Skeletal muscle tissue (tissue), 4 donors: Measurements from ENCODE around the gene TRMT44. TPM values are rescaled to one million over a fixed set of nuclear protein-coding genes. Genes with fewer than 3 reads are reported as not detected.

Source experiments
- H3K27ac ChIP-seq: one replicate; pipeline ENCODE4 v1.7.0; 2013; ENCODE audit warnings: mild to moderate bottlenecking, low read depth, low read length, inconsistent platforms
- H3K27me3 ChIP-seq, 3 donors: one replicate each; pipeline ENCODE4 v1.7.0; 2013; ENCODE audit warnings: low read length in 3 of 3; ENCODE audit not compliant: control insufficient read depth in 3 of 3, insufficient read depth in 3 of 3
- H3K36me3 ChIP-seq, 3 donors: one replicate each; pipeline ENCODE4 v1.7.0; 2013; ENCODE audit warnings: low read length in 3 of 3; ENCODE audit not compliant: control insufficient read depth in 3 of 3, insufficient read depth in 3 of 3
- H3K4me1 ChIP-seq, 3 donors: one replicate each; pipeline ENCODE4 v1.7.0; 2013; ENCODE audit warnings: low read length in 3 of 3, mild to moderate bottlenecking in 3 of 3; ENCODE audit not compliant: control insufficient read depth in 3 of 3, insufficient read depth in 3 of 3
- H3K4me3 ChIP-seq, 3 donors: one replicate each; pipeline ENCODE4 v1.7.0; 2013; ENCODE audit warnings: low read length in 3 of 3
- H3K9ac ChIP-seq, 3 donors: one replicate each; pipeline ENCODE4 v1.7.0; 2013; ENCODE audit warnings: low read length in 3 of 3, mild to moderate bottlenecking in 3 of 3, moderate library complexity in 2 of 3, low read depth in 1 of 3
- H3K9me3 ChIP-seq, 3 donors: one replicate each; pipeline ENCODE4 v1.7.0; 2013; ENCODE audit warnings: low read length in 3 of 3; ENCODE audit not compliant: control insufficient read depth in 3 of 3
- total RNA-seq: library from RNA; depleted of rRNA; stranded (reverse); fragments of >200 nt; gene quantifications from one replicate; pipeline ENCODE4 v1.2.3, GENCODE V29; 2014
- donor health status: Osteomylitis.

The TRMT44 gene
- total RNA-seq, 1 donor from 2014 or later, result 11.0 TPM

GRCh38 chr4:8431553-8431952, 9.0 kb upstream of the TRMT44 start:
- Histone ChIP-seq H3K4me3 (no peak overlapping the region), H3K27ac (no peak overlapping the region), H3K4me1 (peaks cover 26 to 27% (median 26%) of the 10 kb centered on the region in 3 donors), H3K27me3 (no peaks in the 10 kb centered on the region), H3K36me3 (no peaks in the 10 kb centered on the region), H3K9me3 (no peaks in the 10 kb centered on the region), H3K9ac (no peak overlapping the region)

GRCh38 chr4:8433136-8433535, 7.4 kb upstream of the TRMT44 start:
- Histone ChIP-seq H3K27me3 (no peaks in the 10 kb centered on the region), H3K4me1 (peaks cover 15 to 22% (median 16%) of the 10 kb centered on the region in 3 donors), H3K4me3 (no peak overlapping the region), H3K36me3 (no peaks in the 10 kb centered on the region), H3K27ac (no peak overlapping the region), H3K9ac (no peak overlapping the region), H3K9me3 (no peaks in the 10 kb centered on the region)

- Histone ChIP-seq H3K27ac (no peak overlapping the region), H3K4me3 (no peak overlapping the region), H3K9me3 (no peaks in the 10 kb centered on the region), H3K9ac (peak overlapping the region in 1 of 3 donors; percentile 50), H3K4me1 (peaks cover 15 to 16% (median 15%) of the 10 kb centered on the region in 3 donors), H3K36me3 (no peaks in the 10 kb centered on the region), H3K27me3 (no peaks in the 10 kb centered on the region)
Observed at GRCh38 chr4:8434251-8435073, 6.1 kb upstream of the TRMT44 start.

GRCh38 chr4:8435656-8436121, 4.9 kb upstream of the TRMT44 start:
- no peaks in the 10 kb centered on the region for H3K36me3 ChIP-seq
- no peak overlapping the region for H3K27ac ChIP-seq
- no peaks in the 10 kb centered on the region for H3K27me3 ChIP-seq
- peak overlapping the region in 1 of 3 donors; percentile 16 for H3K9ac ChIP-seq
- peaks cover 21 to 24% (median 24%) of the 10 kb centered on the region in 3 donors for H3K4me1 ChIP-seq
- peak overlapping the region in 2 of 3 donors; percentile 14 to 29 for H3K4me3 ChIP-seq
- H3K9me3 ChIP-seq, result no peaks in the 10 kb centered on the region

- Histone ChIP-seq H3K36me3 (no peaks in the 10 kb centered on the region), H3K27me3 (no peaks in the 10 kb centered on the region), H3K27ac (no peak overlapping the region), H3K4me3 (no peak overlapping the region), H3K4me1 (peaks cover 31 to 40% (median 36%) of the 10 kb centered on the region in 3 donors), H3K9me3 (no peaks in the 10 kb centered on the region), H3K9ac (no peak overlapping the region)
Observed at GRCh38 chr4:8437281-8437680, 3.3 kb upstream of the TRMT44 start.

GRCh38 chr4:8438743-8439142, 1.8 kb upstream of the TRMT44 start:
- Histone ChIP-seq H3K36me3 (peaks cover 0 to 4% (median 0%) of the 10 kb centered on the region in 3 donors), H3K9me3 (no peaks in the 10 kb centered on the region), H3K27ac (no peak overlapping the region), H3K4me3 (no peak overlapping the region), H3K4me1 (peaks cover 42 to 54% (median 42%) of the 10 kb centered on the region in 3 donors), H3K9ac (no peak overlapping the region), H3K27me3 (no peaks in the 10 kb centered on the region)

GRCh38 chr4:8439168-8439567, 1.4 kb upstream of the TRMT44 start:
- Histone ChIP-seq H3K9me3 (no peaks in the 10 kb centered on the region), H3K4me3 (no peak overlapping the region), H3K9ac (no peak overlapping the region), H3K27me3 (no peaks in the 10 kb centered on the region), H3K4me1 (peaks cover 42 to 55% (median 44%) of the 10 kb centered on the region in 3 donors), H3K36me3 (peaks cover 0 to 4% (median 0%) of the 10 kb centered on the region in 3 donors), H3K27ac (no peak overlapping the region)

GRCh38 chr4:8439914-8440491, 574 bp upstream of the TRMT44 start:
- H3K4me1 ChIP-seq, result peaks cover 39 to 55% (median 42%) of the 10 kb centered on the region in 3 donors
- no peaks in the 10 kb centered on the region for H3K27me3 ChIP-seq
- H3K36me3 ChIP-seq, result peaks cover 0 to 4% (median 0%) of the 10 kb centered on the region in 3 donors
- no peaks in the 10 kb centered on the region for H3K9me3 ChIP-seq
- H3K9ac ChIP-seq, result peak overlapping the region; percentile 91 to 98 (median 95)
- H3K27ac ChIP-seq, result peak overlapping the region; percentile 98
- peak overlapping the region; percentile 88 to 96 (median 96) for H3K4me3 ChIP-seq

- no peaks in the 10 kb centered on the region for H3K9me3 ChIP-seq
- H3K9ac ChIP-seq, result peak overlapping the region; percentile 91 to 98 (median 95)
- H3K36me3 ChIP-seq, result peaks cover 6 to 10% (median 10%) of the 10 kb centered on the region in 3 donors
- H3K4me1 ChIP-seq, result peaks cover 32 to 55% (median 40%) of the 10 kb centered on the region in 3 donors
- H3K27me3 ChIP-seq, result no peaks in the 10 kb centered on the region
- peak overlapping the region; percentile 88 to 96 (median 96) for H3K4me3 ChIP-seq
- H3K27ac ChIP-seq, result no peak overlapping the region
Observed at GRCh38 chr4:8441499-8442091, 1.0 kb downstream of the TRMT44 start.
